GOT3 (cell line): ENCODE data around the gene SPATS1.

ENCODE experiments used
- DNase-seq: peaks from one replicate; lab custom pipeline; 2025; ENCODE audit warnings: mixed read lengths; lab: John Stamatoyannopoulos, UW

Gene SPATS1, protein sequence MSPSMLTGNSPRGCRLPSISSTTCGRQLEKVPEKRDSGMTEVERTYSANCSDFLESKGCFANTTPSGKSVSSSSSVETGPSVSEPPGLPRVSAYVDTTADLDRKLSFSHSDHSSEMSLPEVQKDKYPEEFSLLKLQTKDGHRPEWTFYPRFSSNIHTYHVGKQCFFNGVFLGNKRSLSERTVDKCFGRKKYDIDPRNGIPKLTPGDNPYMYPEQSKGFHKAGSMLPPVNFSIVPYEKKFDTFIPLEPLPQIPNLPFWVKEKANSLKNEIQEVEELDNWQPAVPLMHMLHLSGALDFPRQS

DNA sequence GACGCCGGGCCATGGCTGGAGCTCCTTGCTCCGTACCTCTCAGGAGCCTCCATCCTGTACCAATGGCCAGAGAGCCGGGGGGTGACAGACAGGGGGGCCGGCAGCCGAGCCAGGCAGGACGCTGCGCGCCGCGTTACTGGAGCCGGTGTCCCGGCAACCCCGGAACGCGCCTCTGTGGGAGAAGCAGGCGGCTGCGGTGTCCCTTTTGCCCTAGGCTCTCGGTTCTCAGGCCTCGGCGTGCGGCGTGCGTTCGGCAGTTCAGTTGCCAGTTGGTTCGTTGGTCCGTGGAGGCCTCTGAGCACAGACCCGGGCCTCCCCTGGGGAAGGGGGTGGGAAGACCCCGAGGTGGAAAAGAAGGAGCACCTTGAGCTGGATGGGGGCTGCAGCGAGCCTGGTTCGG lies at the start of gene SPATS1:
Gene SPATS1, plus strand, starts transcription at position 162 of the 400 bp plus-strand sequence. CDS start 446 bp downstream, outside the sequence.
- no peak for DNase-seq

DNA sequence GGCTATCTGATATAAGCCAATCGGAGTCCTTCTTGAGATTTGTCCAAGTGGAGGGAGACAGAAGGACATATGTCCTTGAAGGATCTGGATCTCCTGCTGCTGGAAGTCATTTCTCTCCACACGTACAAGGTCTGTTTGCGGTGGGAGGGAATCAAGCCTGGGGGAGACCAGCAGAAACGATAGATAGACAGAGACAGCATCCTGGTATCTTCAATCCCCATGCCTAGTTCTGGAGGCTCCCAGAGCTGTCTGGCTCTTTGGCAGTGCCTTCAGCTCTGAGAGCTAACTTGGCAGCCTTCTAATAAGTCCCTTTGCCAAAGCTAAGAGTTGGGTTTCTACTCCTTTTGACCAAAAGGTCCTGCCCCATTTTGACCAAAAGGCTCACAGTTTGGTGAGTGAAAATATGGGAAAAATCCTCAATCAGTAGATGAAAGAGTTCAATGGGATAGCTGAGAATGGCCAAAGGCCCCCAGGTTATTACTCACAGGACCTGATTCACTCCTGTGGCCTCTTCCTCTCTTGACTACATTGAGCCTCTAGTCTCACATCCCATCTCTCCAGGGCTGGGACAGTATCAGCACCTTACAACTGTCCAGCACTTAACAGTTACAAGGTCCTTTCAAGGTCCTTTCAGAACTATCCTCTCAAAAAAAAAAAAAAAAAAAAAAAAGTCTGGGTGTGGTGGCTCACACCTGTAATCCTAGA lies 49.6 kb upstream of the SPATS1 start:
- DNase-seq = no peak

DNA sequence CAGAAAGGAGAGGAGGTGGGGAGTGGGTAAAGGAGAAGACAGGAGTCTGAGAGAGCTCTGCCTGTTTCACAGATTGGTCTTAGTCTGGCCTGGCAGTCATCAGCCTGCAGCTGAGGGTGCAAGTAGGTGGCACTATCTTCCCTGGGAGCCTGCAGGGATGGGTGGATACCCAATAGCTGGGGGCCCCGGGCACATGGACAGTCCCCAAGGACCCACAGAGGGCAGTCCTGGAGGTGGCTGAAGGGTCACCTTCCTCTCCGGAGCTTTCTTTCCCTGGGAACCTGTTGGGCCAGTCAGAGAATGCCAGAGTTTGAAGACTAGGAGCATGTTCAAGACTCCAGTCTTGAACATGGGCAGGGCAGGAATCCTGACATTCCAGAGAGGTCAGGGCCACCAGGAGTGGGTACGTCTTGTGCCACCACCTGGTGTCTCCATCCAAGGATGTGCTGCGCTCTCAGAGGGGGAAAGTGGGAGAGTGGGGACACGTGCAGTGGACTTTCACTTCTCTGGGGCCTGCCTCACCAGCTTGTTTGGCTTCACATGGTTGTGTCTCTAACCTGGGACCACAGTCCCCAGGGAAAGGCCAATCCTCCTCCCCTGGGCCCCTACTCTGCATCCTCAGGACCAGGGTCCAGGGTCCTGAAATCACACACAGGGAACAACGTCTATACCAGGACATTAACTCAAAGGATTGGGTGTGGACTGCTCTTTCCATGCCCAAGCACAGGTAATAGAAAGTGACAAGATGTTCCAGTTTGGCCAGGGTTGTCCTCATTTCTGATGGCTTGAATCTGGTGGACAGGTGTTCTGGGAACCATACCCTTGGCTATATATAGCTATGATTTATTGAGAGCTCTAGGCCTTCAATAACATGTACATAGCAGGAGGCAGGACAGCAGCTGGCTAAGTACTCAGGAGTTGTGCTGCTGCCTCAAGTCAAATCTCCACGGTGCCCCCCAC lies 47.3 kb upstream of the SPATS1 start:
- DNase-seq = no peak

DNA sequence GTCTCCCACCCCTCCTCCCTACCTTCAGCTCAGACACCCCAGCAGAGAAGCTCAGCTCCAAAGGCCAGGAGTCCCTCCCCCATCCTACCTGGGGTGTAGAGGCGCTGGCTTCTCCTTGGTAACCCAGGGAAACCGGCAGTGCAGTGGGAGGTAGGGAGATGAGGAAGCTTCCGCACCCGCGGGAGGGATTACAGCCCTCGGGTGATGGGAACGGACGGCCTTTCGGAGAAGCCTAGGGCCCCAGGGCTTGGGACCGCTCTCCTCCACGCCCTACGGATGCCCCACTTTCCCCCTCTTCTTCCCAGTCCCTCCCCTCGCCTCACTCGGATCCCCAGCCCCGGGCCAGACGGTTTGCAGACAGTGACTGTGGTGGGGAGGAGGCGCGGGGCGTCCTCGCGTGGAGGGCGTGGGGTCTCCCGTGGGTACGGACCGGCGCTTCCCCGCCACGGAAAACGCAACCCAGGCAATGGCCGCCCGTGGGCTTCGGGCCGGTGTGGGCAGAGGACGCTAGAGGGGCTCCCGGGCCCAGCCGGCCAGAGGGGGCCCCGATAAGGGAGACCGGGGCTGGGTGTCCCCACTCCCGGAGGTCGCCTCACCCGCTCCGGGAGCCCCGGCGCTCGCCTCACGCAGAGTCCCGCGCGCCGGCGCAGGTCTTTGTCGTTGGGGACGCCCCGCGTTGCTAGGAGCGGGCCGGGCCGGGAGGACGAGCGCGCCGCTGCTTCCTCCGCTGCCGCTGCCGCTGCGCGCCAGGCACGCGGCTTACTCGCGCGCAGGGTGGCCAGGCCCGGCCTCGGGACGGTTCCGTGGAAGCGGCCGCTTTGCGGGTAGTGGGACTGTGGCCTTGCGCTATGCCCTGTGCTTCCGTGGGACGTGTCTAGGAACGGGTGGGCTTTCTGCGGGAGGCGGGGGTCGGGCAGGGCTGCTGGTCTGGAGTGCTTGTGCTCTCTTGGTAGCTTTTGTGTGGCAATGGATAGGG lies 45.1 kb upstream of the SPATS1 start:
- no peak for DNase-seq

DNA sequence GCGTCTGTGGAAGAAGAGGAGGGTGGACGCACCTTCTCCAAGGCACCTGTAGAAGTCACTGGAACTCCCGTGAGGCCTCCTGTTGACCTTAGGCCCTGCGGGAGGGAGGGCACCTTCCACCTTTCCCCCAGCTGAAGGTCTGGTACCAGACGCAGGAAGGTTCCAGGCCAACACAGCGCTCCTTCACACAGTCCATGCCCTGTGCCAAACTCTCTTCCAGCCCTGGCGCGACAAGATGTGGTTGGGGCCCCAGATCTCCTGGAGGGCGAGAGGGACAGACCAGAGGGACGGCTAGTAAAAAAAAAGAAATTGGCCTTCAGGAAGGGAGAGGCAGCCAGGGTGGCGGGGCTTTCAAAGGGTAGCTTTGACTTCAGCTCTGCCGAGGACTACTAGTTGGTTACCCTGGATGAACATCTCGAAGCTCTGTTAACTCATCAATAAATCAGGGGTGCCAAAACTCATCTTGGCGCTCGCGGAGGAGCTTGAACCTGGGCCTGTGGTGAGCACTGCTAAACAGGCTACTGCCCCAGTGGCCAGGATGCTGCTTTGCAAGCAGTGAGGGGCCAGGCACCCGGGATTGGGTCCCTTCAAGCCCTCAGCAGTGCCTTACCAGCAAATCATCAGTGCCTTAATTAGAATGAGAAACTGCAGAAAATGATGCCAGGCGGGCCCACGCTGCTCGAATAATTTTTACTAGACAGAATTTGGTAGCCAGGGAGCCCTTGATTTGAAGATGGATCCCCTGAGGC lies 44.2 kb upstream of the SPATS1 start:
- DNase-seq = no peak

DNA sequence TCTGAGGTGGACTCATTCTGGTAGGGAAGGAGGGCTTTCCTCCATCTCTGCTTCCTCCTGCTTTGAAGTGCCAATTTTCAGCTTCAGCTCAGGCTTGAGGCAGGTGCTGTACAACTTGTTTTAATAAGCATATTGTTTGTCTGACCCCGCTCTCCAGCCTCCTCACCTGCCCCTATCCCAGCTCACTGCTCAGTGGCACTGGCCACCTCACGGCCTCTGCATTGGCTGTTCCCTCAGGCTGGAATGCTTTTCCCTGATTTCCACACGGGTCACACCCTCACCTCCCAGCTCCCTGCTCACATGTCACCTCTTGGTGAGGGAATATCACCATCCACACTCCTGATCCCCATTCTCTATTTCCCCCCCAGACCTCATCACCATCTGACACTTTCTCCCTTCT lies 43.6 kb upstream of the SPATS1 start:
- no peak for DNase-seq

DNA sequence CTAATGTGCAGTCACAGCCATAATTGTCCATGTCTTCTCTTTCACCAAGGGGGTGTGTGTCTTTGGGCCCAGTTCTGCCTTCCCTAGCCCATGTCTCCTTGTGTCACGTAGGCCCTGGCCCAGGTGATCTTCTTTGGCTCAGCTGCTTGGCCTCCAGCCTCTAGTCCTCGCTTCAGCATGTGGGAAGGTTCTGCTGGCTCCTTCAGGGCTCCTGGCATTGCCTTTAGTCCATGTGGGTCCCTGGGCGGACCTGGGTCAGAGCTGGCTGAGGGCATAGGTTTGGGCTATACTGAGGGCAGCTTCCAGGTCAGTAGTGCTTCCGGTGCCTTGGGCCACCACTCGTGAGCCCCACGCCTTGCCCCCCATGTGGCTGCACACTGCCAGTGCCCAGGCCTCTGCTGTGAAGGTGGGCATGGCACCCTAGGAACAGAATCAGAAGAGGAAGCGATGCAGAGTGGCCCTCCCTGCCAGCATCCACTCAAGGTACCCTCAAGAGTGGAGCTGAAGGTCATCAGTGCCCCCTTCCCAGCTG lies 42.1 kb upstream of the SPATS1 start:
- DNase-seq = no peak

DNA sequence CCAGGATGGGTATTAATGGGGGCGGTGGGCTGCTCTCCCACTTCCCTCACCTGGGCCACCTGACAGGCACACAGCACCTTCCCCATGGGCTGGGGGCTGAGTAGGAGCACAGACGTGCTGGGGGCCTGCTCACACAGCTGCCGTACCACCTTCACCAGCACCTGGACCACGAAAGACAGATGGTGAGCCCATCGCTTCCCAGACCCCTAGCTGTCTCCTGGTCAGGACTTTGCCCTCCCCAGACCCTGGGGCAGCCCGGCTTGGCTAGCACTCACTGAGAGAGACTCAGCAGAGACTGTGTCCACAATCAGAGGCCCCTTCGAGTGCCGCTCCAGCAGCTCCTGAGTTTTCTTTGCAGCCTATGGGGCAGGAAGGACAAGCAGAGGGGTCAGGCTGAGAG lies 41.3 kb upstream of the SPATS1 start:
- DNase-seq = no peak

DNA sequence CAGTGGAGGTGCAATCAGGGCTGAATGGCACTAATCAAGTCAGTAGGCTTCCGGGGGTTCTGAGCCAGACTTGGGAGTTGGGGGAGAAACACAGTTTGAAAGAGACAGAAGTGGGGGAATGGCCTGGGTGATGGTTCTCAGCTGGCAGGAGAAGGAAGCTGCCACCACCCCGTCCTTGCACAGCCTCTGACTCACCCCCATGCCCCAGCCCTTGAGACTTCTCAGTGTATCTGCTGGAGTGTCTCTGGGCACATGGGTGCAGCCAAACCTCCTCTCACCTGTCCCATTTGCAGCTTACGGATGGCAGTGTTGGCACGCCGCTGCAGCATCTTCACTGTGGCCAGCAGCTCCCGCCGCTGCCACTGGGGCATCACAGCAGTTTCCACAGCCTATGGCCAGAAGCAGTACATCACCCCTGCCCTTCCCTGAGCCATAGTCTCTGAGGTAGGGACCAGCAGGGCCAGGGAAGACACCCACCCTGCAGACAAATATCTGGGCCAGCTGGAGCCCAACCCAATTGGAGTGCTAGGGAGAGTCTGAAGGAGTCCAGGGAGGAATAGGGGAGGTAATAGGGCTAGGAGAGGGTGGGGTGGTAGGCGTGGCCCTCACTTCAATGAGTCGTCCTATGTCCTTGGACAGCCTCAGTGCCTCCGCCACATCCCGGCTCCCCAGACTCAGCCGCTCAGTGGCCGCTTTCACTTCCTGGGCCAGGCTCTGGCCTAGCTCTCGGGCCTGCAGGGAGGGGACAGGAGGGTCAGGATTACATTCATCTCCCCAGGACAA lies 40.5 kb upstream of the SPATS1 start:
- no peak for DNase-seq

DNA sequence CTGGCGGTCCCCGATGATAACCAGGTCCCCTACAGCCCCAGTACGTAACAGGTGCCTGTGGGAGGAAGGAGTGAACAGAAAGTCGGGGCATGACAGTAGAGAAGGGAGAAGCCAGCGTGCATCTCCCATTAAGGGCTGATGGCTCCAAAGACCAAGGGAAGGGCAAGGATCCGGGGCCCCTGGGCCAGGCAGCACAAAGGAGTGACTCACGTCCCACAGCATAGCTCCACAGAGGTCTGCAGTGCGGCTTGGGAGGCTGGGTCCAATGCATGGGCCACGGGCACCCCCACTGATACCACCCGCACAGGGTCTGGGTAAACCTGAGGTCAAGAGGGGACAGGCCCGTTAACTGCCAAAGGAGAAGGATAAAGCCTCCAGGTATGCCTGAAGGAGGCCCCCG lies 39.6 kb upstream of the SPATS1 start:
- no peak for DNase-seq

DNA sequence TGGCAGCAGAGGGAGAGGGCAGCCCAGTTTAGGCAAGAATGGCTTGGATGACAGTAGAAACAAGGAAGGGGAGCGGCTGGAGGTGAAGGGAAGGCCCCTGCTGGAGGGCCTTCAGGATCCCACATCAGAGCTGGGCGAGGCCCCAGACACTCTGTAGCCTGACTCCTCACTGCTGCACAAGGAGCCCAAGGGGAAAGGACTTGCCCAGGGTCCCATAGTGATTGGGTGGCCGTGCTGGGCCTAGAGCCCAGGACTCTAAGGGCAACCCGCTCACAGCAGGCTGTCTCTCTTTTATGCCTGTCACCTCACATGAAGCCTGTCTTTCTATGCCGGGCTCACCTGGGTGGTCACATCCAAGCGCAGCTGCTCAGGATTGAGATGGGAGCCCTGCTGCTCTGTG lies 38.6 kb upstream of the SPATS1 start:
- DNase-seq = no peak

DNA sequence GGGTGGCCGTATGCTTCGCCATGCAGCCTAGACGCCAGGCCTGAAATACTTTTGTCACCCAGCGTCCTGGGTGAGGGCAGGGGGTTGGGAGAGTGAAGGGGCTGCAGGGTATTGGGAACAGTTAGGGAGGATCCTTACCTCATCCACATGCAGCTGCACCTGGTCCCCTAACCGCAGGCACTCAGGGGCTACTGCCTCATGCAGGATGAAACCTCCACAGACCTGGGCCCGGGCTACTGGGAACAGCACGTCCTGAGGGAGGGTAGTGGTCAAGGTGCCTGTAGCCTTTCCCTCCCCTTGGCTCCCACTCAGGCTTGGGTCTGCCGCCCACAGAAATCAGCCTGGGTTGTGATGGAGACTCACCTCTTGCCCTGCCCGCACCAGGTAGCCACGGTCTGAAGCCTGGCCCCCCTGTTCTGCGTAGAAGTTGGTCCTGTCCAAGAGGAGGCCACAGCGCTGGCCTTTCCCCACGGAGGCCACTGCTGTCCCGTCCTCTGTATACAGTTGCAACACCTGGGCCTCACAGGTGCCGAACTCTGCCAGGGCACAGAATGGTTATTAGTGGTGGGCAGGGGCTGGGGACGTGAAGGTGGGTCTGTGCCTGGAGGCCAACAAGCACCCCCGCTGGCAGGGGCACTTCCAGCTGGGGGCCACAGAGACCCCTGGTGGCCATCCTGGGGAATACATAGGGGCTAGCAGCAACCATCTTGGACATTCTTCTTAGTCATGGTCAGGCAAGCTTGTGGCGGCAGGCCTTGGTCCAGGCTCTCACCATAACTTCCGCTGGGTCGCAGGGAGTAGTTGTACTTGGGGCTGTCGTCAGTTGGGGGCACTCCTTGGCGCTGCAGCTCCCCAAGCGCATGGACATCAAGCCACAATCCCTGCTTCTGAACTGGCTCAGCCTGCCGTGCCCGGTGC lies 37.9 kb upstream of the SPATS1 start:
- DNase-seq = no peak

DNA sequence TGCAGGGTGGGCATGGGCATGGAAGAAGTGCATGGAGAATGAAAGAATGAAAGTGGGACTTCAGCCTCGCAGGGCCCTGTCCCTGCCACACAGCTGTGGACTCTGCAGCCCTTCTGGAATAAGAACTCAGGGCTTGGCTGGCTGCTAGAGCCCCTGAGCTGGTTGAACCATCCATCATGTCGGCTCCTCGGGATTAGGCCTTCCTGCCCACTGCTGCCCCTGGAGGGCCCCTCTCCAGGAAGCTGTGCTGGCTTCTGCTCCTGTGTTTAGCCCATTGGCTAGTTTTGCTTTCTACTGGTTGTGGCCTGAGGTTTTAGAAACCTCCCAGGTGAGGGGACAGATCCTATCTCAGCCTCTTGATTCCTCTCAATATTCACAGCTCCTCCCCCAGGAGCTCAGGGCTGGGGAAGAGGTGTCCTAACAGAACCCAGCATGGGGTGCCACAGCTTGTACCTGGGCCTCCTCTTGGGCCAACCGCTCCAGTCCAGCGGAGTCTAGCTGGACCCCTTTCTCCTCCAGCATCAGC lies 37.2 kb upstream of the SPATS1 start:
- DNase-seq = no peak

DNA sequence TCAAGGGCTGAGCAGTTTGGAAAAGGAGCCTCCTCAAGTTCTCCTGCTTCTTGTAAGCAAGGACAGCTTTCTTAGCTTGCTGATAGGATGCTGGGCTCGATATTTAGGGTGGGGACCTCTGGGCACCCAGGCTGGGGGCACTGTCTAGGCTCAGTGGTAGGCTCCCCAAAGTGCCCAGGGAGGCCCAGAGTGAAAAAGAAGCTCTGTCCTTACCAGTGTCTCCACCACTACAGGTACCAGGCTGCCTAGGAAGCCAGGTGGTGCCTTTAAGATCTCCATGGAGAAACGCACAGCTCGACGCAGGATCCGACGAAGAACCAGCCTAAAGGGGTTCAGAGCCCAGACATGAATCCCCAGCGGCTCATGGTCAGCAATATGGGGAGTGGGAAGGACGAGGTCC lies 35.7 kb upstream of the SPATS1 start:
- no peak for DNase-seq

DNA sequence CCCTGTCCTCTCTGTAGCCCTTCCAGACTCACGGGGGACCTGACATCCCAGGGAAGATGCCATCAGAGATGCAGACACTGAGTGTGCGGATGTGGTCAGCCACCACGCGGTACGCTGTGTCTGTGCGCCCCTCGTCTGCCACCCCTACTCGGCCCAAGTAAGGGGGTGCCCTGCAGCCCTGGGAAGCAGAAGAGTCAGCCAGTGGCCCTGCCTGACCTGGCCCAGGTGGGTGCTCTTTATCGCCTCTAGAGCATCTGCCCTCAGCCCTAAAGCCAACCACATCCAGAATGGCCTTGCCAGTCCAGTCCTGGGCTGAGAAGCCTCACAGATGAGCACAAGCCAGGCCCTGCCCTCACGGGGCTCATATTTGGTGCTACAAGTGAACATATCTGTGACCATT lies 35.2 kb upstream of the SPATS1 start:
- DNase-seq = no peak

DNA sequence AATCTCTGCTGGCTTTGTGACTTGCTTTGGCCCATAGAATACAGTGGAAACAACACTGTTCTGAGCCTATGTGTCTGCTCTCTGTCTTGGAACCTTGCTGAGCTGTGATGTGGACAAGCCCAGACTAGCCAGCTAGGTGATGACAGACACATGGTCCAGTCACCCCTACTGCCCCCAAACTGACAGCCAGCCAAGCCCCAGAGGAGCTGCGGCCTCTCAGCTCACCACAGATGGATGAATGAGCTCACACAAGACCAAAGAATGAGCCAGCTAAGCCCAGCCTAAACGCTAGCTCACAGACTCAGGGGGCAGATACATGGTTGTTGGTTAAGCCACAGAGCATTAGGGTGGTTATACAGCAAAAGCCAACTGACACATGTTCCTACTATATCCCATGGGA lies 33.4 kb upstream of the SPATS1 start:
- DNase-seq = no peak

DNA sequence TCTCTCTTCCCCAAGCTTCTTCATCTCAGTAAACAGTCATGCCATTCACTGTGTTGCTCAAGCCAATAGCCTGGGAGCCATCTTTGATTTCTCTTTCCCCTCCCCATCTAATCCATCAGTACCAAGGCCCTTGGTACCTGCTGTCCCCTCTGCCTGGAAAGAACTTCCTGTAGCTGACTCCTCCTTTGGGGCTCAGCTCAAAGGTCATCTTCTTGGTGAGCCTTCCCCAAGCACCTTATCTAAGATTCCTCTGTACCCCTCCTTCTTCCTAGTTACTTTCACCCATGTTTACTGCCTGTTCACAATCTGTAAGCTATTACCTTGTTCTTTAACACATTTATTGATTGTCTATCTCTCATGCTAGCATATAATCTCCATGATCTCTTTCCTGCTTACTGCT lies 32.8 kb upstream of the SPATS1 start:
- DNase-seq = no peak

DNA sequence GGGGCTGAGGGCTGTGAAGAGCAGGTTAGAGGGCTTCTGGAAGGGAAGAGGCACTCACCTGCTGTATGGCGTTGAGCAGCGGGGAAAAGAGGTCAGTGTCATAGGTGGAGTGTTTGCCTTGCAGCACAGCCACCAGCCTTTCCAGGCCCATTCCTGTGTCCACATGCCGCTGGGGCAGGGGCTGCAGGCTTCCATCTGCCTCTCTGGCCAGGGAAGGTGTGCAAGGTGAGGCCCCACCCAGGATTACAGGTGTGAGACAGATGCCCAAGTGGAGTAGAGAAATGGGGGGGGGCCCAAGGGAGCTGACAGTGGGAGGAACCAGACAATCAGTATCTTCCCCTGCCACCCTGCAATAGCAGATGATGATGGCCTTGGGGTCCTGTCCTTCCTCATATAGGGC lies 32.2 kb upstream of the SPATS1 start:
- DNase-seq = no peak
